ENCODE data around the gene MET.
A peak's percentile ranks its signal among the peaks of the same experiment; 100 is the strongest.
"Not testable (repeated sequence)": the region's sequence is repeated elsewhere in the genome, so short reads cannot be mapped to it uniquely, and the experiment has no call there.

The MET gene

DNA sequence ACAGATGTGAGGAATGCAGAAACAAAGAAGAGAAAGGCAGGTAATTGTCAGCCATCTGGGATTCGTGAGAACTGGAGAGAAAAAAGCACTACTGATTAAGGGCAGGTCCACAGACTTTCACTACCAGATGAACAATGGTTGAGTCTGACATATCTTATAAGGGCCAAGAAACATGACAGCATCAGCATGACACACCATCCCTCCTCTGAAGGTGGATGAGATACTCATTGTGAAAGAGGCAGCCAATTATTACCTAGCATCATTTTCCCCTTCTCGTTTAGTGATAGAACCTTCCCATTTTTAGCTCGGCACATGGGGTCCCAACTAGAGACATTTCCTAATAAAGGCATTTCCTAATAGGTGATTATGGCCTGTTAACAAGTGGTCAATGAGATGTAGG is 19.2 kb upstream of the MET start:
- Histone ChIP-seq H3K9ac (ENCODE audit: low read length) (no peak overlapping the region), H3K4me3 (ENCODE audit: low read depth, low read length) (no peak overlapping the region), H2BK12ac (ENCODE audit: low read length) (no peak overlapping the region), H4K12ac (ENCODE audit: low read depth, low read length) (no peak overlapping the region), H3K18ac (ENCODE audit: low read length) (no peak overlapping the region), H3K4ac (ENCODE audit: low read depth, low read length) (no peak overlapping the region), H2AFZ (ENCODE audit: insufficient read depth, low read length, poor library complexity) (no peak overlapping the region), H3K27ac (ENCODE audit: low read depth, low read length) (no peak overlapping the region), H2AK5ac (ENCODE audit: low read length) (no peak overlapping the region), H3K36me3 (ENCODE audit: control insufficient read depth in 1 of 2, insufficient read depth in 2 of 2, low read length in 2 of 2) (no peaks in the 10 kb centered on the region), H3K4me1 (ENCODE audit: control insufficient read depth in 1 of 2, insufficient read depth in 2 of 2, low read length in 2 of 2) (peaks cover 0 to 2% of the 10 kb centered on the region in 2 experiments), H2BK120ac (ENCODE audit: insufficient read depth, low read length, poor library complexity) (no peak overlapping the region), H3K27me3 (ENCODE audit: insufficient read depth, low read length) (no peaks in the 10 kb centered on the region), H4K8ac (ENCODE audit: low read depth, low read length) (no peak overlapping the region), H3K23ac (ENCODE audit: low read length) (no peak overlapping the region), H4K91ac (ENCODE audit: low read depth, low read length) (no peak overlapping the region), H3K4me2 (ENCODE audit: low read length) (no peak overlapping the region), H3K9me3 (ENCODE audit: insufficient read depth, low read depth, low read length) (no peaks in the 10 kb centered on the region), H3K79me2 (ENCODE audit: control insufficient read depth, insufficient read depth, low read length, poor library complexity) (no peaks in the 10 kb centered on the region), H3K14ac (ENCODE audit: low read length) (no peak overlapping the region), H2BK5ac (ENCODE audit: low read depth, low read length, poor library complexity) (no peak overlapping the region), H3K79me1 (ENCODE audit: low read length) (no peaks in the 10 kb centered on the region)
- DNase-seq: peak; percentile 31 to 54
- no CpG with 5 or more reads among the region's 3 CpGs for WGBS (ENCODE audit: extremely low coverage, insufficient coverage, insufficient read length)

DNA sequence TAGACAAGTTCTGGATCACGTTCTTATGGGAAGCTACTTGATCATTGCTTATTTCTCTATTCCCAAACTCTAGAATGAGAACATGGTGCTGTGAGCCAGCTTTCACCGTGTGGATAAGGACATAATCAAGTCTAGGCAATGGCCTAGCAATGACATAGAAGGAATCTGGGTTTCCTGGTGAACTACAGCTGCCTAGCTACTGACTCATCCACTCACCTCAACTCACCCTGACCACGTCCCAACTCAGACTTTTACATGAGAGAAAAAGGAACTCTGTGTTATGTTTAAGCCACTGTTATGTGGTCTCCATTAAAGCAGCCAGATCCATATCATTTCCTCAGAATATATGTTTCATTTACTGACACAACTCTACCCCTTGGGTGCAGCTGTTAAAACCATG is 18.8 kb upstream of the MET start:
- Histone ChIP-seq H3K36me3 (ENCODE audit: control insufficient read depth in 1 of 2, insufficient read depth in 2 of 2, low read length in 2 of 2) (no peaks in the 10 kb centered on the region), H2AFZ (ENCODE audit: insufficient read depth, low read length, poor library complexity) (no peak overlapping the region), H3K27ac (ENCODE audit: low read depth, low read length) (no peak overlapping the region), H2BK5ac (ENCODE audit: low read depth, low read length, poor library complexity) (no peak overlapping the region), H3K18ac (ENCODE audit: low read length) (no peak overlapping the region), H3K14ac (ENCODE audit: low read length) (no peak overlapping the region), H3K9me3 (ENCODE audit: insufficient read depth, low read depth, low read length) (no peaks in the 10 kb centered on the region), H4K12ac (ENCODE audit: low read depth, low read length) (no peak overlapping the region), H3K79me2 (ENCODE audit: control insufficient read depth, insufficient read depth, low read length, poor library complexity) (no peaks in the 10 kb centered on the region), H2AK5ac (ENCODE audit: low read length) (no peak overlapping the region), H3K4ac (ENCODE audit: low read depth, low read length) (no peak overlapping the region), H4K8ac (ENCODE audit: low read depth, low read length) (no peak overlapping the region), H3K23ac (ENCODE audit: low read length) (no peak overlapping the region), H3K79me1 (ENCODE audit: low read length) (no peaks in the 10 kb centered on the region), H3K27me3 (ENCODE audit: insufficient read depth, low read length) (no peaks in the 10 kb centered on the region), H3K9ac (ENCODE audit: low read length) (no peak overlapping the region), H4K91ac (ENCODE audit: low read depth, low read length) (no peak overlapping the region), H3K4me2 (ENCODE audit: low read length) (no peak overlapping the region), H2BK12ac (ENCODE audit: low read length) (no peak overlapping the region), H3K4me3 (ENCODE audit: low read depth, low read length) (no peak overlapping the region), H3K4me1 (ENCODE audit: control insufficient read depth in 1 of 2, insufficient read depth in 2 of 2, low read length in 2 of 2) (no peaks in the 10 kb centered on the region), H2BK120ac (ENCODE audit: insufficient read depth, low read length, poor library complexity) (no peak overlapping the region)
- DNase-seq: peak; percentile 74 to 88
- no CpG with 5 or more reads among the region's 3 CpGs for WGBS (ENCODE audit: extremely low coverage, insufficient coverage, insufficient read length)

DNA sequence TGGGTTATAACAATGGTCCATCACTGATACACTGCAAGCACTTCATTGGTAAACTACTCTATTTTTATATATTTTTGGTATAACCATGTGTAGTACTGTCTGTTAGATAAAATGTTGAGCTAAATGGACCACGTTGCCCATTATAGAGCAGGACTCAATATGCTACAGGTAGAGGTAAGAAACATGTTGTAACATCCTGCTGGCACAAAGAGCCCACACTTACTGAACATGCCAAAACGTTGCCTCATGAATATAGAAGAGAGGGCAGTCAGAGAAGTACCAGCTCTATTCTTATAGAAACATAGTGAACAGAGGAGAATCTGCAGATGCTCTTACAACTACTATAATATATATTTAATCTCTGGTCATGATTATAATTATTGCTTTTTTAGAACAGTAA is 18.4 kb upstream of the MET start:
- no peak overlapping the region for H3K18ac ChIP-seq (ENCODE audit: low read length)
- H3K9ac ChIP-seq (ENCODE audit: low read length): no peak overlapping the region
- whole genome bisulfite sequencing (ENCODE audit: extremely low coverage, insufficient coverage, insufficient read length): no CpG with 5 or more reads among the region's 2 CpGs
- H3K4ac ChIP-seq (ENCODE audit: low read depth, low read length): no peak overlapping the region
- no peak overlapping the region for H2BK5ac ChIP-seq (ENCODE audit: low read depth, low read length, poor library complexity)
- no peak overlapping the region for H4K8ac ChIP-seq (ENCODE audit: low read depth, low read length)
- H3K23ac ChIP-seq (ENCODE audit: low read length): no peak overlapping the region
- no peak overlapping the region for H2BK120ac ChIP-seq (ENCODE audit: insufficient read depth, low read length, poor library complexity)
- H4K91ac ChIP-seq (ENCODE audit: low read depth, low read length): no peak overlapping the region
- no peak overlapping the region for H4K12ac ChIP-seq (ENCODE audit: low read depth, low read length)
- no peaks in the 10 kb centered on the region for H3K36me3 ChIP-seq (ENCODE audit: control insufficient read depth in 1 of 2, insufficient read depth in 2 of 2, low read length in 2 of 2)
- DNase-seq: peak; percentile 50 to 79
- no peaks in the 10 kb centered on the region for H3K4me1 ChIP-seq (ENCODE audit: control insufficient read depth in 1 of 2, insufficient read depth in 2 of 2, low read length in 2 of 2)
- H3K4me3 ChIP-seq (ENCODE audit: low read depth, low read length): no peak overlapping the region
- no peak overlapping the region for H3K4me2 ChIP-seq (ENCODE audit: low read length)
- H3K9me3 ChIP-seq (ENCODE audit: insufficient read depth, low read depth, low read length): no peaks in the 10 kb centered on the region
- H3K79me1 ChIP-seq (ENCODE audit: low read length): no peaks in the 10 kb centered on the region
- H3K27me3 ChIP-seq (ENCODE audit: insufficient read depth, low read length): no peaks in the 10 kb centered on the region
- no peak overlapping the region for H2AFZ ChIP-seq (ENCODE audit: insufficient read depth, low read length, poor library complexity)
- no peak overlapping the region for H3K27ac ChIP-seq (ENCODE audit: low read depth, low read length)
- H2BK12ac ChIP-seq (ENCODE audit: low read length): no peak overlapping the region
- no peaks in the 10 kb centered on the region for H3K79me2 ChIP-seq (ENCODE audit: control insufficient read depth, insufficient read depth, low read length, poor library complexity)
- H2AK5ac ChIP-seq (ENCODE audit: low read length): no peak overlapping the region
- no peak overlapping the region for H3K14ac ChIP-seq (ENCODE audit: low read length)

DNA sequence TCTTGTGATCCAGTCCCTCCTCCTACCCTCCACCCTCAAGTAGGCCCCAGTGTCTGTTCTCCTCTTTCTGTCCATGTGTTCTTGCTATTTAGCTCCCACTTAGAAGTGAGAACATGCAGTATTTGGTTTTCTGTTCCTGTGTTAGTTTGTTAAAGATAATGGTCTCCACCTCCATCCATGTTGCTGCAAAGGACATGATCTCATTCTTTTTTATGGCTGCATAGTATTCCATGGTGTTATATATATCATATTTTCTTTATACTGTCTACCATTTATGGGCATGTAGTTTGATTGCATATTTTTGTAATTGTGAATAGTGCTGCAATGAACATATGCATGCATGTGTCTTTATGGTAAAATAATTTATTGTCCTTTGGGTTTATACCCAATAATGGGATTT is 12.7 kb upstream of the MET start:
- not testable (repeated sequence) for H2BK12ac ChIP-seq (ENCODE audit: low read length); H3K4ac ChIP-seq (ENCODE audit: low read depth, low read length); H3K79me2 ChIP-seq (ENCODE audit: control insufficient read depth, insufficient read depth, low read length, poor library complexity); H3K18ac ChIP-seq (ENCODE audit: low read length); H2AFZ ChIP-seq (ENCODE audit: insufficient read depth, low read length, poor library complexity); H2AK5ac ChIP-seq (ENCODE audit: low read length); H3K27me3 ChIP-seq (ENCODE audit: insufficient read depth, low read length); H3K9me3 ChIP-seq (ENCODE audit: insufficient read depth, low read depth, low read length); H3K27ac ChIP-seq (ENCODE audit: low read depth, low read length); H4K8ac ChIP-seq (ENCODE audit: low read depth, low read length); H3K4me3 ChIP-seq (ENCODE audit: low read depth, low read length); H3K14ac ChIP-seq (ENCODE audit: low read length); H3K4me2 ChIP-seq (ENCODE audit: low read length); H2BK120ac ChIP-seq (ENCODE audit: insufficient read depth, low read length, poor library complexity); H3K23ac ChIP-seq (ENCODE audit: low read length); H2BK5ac ChIP-seq (ENCODE audit: low read depth, low read length, poor library complexity); DNase-seq; H4K91ac ChIP-seq (ENCODE audit: low read depth, low read length); H3K79me1 ChIP-seq (ENCODE audit: low read length); H3K9ac ChIP-seq (ENCODE audit: low read length); H3K4me1 ChIP-seq (ENCODE audit: control insufficient read depth in 1 of 2, insufficient read depth in 2 of 2, low read length in 2 of 2); H3K36me3 ChIP-seq (ENCODE audit: control insufficient read depth in 1 of 2, insufficient read depth in 2 of 2, low read length in 2 of 2); H4K12ac ChIP-seq (ENCODE audit: low read depth, low read length)

DNA sequence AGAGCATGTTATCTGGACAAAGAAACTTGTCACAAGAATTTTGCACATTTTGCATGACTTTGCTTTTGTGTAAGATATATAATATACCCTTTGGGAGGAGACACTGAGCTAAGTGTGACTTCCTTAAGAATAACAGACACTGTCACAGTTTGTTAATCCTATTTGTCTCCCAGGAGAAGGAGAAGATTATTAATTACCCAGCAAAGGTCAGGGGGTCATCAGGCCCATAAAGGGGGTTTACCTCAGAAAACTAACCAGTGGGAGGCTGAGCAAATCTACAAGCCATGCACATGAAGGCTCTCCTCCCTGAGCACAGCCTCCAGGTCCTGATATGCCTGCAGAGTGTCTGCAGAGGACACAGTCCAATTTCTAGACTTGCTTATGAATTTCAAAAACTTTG is 10.1 kb upstream of the MET start:
- Histone ChIP-seq H3K9me3 (ENCODE audit: insufficient read depth, low read depth, low read length) (no peaks in the 10 kb centered on the region), H3K18ac (ENCODE audit: low read length) (no peak overlapping the region), H4K91ac (ENCODE audit: low read depth, low read length) (no peak overlapping the region), H3K79me1 (ENCODE audit: low read length) (no peaks in the 10 kb centered on the region), H3K4me2 (ENCODE audit: low read length) (no peak overlapping the region), H3K27me3 (ENCODE audit: insufficient read depth, low read length) (no peaks in the 10 kb centered on the region), H3K23ac (ENCODE audit: low read length) (no peak overlapping the region), H3K4me1 (ENCODE audit: control insufficient read depth in 1 of 2, insufficient read depth in 2 of 2, low read length in 2 of 2) (no peaks in the 10 kb centered on the region), H3K9ac (ENCODE audit: low read length) (no peak overlapping the region), H3K36me3 (ENCODE audit: control insufficient read depth in 1 of 2, insufficient read depth in 2 of 2, low read length in 2 of 2) (no peaks in the 10 kb centered on the region), H2BK120ac (ENCODE audit: insufficient read depth, low read length, poor library complexity) (no peak overlapping the region), H3K79me2 (ENCODE audit: control insufficient read depth, insufficient read depth, low read length, poor library complexity) (no peaks in the 10 kb centered on the region), H2BK12ac (ENCODE audit: low read length) (no peak overlapping the region), H4K12ac (ENCODE audit: low read depth, low read length) (no peak overlapping the region), H3K14ac (ENCODE audit: low read length) (no peak overlapping the region), H2AK5ac (ENCODE audit: low read length) (no peak overlapping the region), H2AFZ (ENCODE audit: insufficient read depth, low read length, poor library complexity) (no peak overlapping the region), H3K27ac (ENCODE audit: low read depth, low read length) (no peak overlapping the region), H4K8ac (ENCODE audit: low read depth, low read length) (no peak overlapping the region), H3K4ac (ENCODE audit: low read depth, low read length) (no peak overlapping the region), H2BK5ac (ENCODE audit: low read depth, low read length, poor library complexity) (no peak overlapping the region), H3K4me3 (ENCODE audit: low read depth, low read length) (no peak overlapping the region)
- DNase-seq: no peak
